ENCODE measurements around the gene HOPX.

HOPX gene

GRCh38 chr4:56655627-56656345 is 25.3 kb downstream of the HOPX start:
- peaks cover 16 to 25% of the 10 kb centered on the region in 2 donors for H3K27me3 Mint-ChIP-seq
- DNase-seq: peak; percentile 5

DNA sequence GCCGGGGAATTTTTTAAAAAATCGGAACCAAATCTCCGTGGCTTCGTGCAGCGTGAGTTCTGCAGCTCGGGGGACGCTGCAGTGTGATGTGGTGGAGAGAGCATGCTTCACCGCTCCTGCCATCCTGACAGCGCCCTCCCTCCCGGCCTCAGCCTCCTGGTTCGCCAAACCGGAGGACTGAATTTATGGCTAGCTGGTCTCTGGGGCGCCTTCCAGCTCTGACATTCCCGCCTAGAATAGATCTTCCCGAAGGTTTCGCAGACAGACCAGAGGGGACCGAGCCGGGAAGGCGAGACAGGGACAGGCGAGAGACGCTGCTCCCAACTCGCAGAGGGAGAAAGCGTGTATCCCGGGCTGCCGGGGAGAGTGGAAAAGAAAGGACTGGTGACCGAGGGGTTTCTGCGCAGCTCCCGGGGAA is 25.9 kb downstream of the HOPX start:
- DNase-seq (no peak), ATAC-seq (replicated peaks) (peak; percentile 51 to 54)
- H3K36me3 Mint-ChIP-seq: no peaks in the 10 kb centered on the region
- peaks cover 44 to 52% of the 10 kb centered on the region in 2 donors for H3K4me1 Mint-ChIP-seq
- peak overlapping the region; percentile 93 for H3K27ac Mint-ChIP-seq
- no peaks in the 10 kb centered on the region for H3K9me3 Mint-ChIP-seq
- H3K27me3 Mint-ChIP-seq: peaks cover 16 to 23% of the 10 kb centered on the region in 2 donors
- H3K4me3 Mint-ChIP-seq: peak overlapping the region; percentile 94

More at GRCh38 chr4:56655627-56656345, 25.3 kb downstream of the HOPX start:
- peak overlapping the region; percentile 93 for H3K27ac Mint-ChIP-seq
- peaks cover 39 to 46% of the 10 kb centered on the region in 2 donors for H3K4me1 Mint-ChIP-seq
- peak overlapping the region; percentile 94 for H3K4me3 Mint-ChIP-seq
- H3K36me3 Mint-ChIP-seq: no peaks in the 10 kb centered on the region
- H3K9me3 Mint-ChIP-seq: no peaks in the 10 kb centered on the region
- ATAC-seq (replicated peaks): peak; percentile 53 to 59

- Mint-ChIP-seq H3K4me1 (peaks cover 52 to 61% of the 10 kb centered on the region in 2 donors), H3K27me3 (peaks cover 15 to 21% of the 10 kb centered on the region in 2 donors), H3K36me3 (no peaks in the 10 kb centered on the region), H3K4me3 (no peak overlapping the region), H3K9me3 (no peaks in the 10 kb centered on the region), H3K27ac (no peak overlapping the region)
- DNase-seq: no peak
- ATAC-seq (replicated peaks): no peak
Measured at GRCh38 chr4:56654238-56654632, 26.9 kb downstream of the HOPX start.

GRCh38 chr4:56653461-56654237 is 27.4 kb downstream of the HOPX start:
- Mint-ChIP-seq H3K4me1 (peaks cover 52 to 61% of the 10 kb centered on the region in 2 donors), H3K36me3 (peaks cover 0 to 3% of the 10 kb centered on the region in 2 donors), H3K9me3 (peaks cover 2 to 4% of the 10 kb centered on the region in 2 donors), H3K27ac (peak overlapping the region; percentile 48), H3K27me3 (peaks cover 13 to 18% of the 10 kb centered on the region in 2 donors), H3K4me3 (no peak overlapping the region)
- no peak for DNase-seq
- no peak for ATAC-seq (replicated peaks)

DNA sequence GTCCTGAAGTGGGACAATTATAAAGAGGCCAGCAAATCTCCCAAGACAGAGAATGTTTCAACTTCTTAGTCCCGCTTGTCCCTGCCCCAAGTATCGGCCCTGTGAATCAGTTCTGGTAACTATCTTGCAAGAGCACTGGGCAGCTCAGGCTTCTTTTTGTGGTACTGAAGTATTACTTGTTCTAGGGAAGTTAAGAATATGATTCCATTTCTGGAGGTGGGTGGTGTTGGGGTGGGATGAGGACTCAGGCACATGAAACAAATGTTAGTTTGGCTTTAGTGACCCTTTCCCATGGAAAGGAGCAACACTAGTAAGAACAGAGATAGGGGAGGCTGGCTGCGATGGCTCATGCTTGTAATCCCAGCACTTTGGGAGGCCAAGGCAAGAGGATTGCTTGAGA is 28.9 kb downstream of the HOPX start:
- peaks cover 2 to 4% of the 10 kb centered on the region in 2 donors for H3K9me3 Mint-ChIP-seq
- H3K4me3 Mint-ChIP-seq: no peak overlapping the region
- ATAC-seq (replicated peaks) (no peak), DNase-seq (no peak)
- H3K36me3 Mint-ChIP-seq: peaks cover 0 to 3% of the 10 kb centered on the region in 2 donors
- H3K4me1 Mint-ChIP-seq: peaks cover 45 to 56% of the 10 kb centered on the region in 2 donors
- no peak overlapping the region for H3K27ac Mint-ChIP-seq
- H3K27me3 Mint-ChIP-seq: peaks cover 3 to 12% of the 10 kb centered on the region in 2 donors

DNA sequence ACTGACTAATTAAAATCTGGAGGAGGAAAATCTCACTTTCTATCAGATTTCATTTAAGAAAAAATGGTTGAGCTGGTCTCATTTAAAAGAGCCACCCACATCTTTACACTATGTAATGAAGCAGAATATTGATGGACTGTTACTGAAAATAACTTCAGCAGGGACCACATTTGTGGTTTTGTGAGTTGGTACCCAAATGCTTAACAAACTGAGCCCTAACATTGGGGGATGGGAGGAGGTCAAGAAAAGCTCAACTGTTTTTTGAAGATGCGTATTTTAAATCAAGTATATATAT is 30.1 kb downstream of the HOPX start:
- H3K27ac Mint-ChIP-seq: no peak overlapping the region
- H3K27me3 Mint-ChIP-seq: peaks cover 3 to 12% of the 10 kb centered on the region in 2 donors
- H3K4me1 Mint-ChIP-seq: peaks cover 40 to 47% of the 10 kb centered on the region in 2 donors
- no peak overlapping the region for H3K4me3 Mint-ChIP-seq
- DNase-seq: no peak
- H3K9me3 Mint-ChIP-seq: peaks cover 6 to 10% of the 10 kb centered on the region in 2 donors
- no peak for ATAC-seq (replicated peaks)
- peaks cover 1 to 10% of the 10 kb centered on the region in 2 donors for H3K36me3 Mint-ChIP-seq

DNA sequence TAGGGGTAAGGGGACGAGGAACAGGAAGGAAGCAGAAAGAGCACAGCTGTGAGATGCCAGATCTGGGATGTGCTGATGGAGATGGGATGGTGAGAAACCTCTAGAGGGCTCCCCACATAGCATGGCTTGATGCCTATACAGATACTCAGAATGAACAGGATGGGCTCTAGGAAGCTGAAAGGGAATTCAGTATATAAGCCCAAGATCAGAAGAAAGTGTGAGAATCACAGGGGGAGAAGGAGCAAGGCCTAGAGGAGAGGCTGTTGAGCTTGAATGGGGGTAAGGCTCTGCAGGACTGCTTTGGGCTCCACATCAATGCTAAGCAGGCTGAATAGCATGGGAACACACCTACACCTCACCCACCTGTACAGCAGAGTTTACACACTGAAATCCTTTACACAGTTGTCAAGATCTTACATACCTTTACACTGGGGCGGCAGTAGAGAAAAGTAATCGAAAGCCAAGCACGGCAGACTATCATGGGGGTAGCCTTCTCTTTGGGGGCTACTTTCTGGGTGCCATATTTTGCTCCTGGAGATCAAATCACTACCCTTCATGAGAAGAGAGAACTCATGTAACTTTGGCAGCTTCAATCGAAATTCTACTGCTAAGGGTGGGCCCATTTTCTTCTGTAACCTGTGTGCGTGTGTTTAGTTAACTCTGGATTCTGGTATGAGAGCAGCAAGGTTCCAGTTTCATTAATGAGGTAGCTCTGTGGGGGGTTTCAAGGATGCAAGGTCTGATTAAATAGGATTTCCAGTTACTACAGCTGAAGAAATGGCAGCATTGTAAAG is 30.6 kb downstream of the HOPX start:
- ATAC-seq (replicated peaks) (no peak), DNase-seq (no peak)
- no peak overlapping the region for H3K4me3 Mint-ChIP-seq
- peaks cover 39 to 46% of the 10 kb centered on the region in 2 donors for H3K4me1 Mint-ChIP-seq
- peak overlapping the region; percentile 79 for H3K27ac Mint-ChIP-seq
- H3K36me3 Mint-ChIP-seq: peaks cover 1 to 13% of the 10 kb centered on the region in 2 donors
- H3K9me3 Mint-ChIP-seq: peaks cover 8 to 12% of the 10 kb centered on the region in 2 donors
- peaks cover 3 to 10% of the 10 kb centered on the region in 2 donors for H3K27me3 Mint-ChIP-seq

DNA sequence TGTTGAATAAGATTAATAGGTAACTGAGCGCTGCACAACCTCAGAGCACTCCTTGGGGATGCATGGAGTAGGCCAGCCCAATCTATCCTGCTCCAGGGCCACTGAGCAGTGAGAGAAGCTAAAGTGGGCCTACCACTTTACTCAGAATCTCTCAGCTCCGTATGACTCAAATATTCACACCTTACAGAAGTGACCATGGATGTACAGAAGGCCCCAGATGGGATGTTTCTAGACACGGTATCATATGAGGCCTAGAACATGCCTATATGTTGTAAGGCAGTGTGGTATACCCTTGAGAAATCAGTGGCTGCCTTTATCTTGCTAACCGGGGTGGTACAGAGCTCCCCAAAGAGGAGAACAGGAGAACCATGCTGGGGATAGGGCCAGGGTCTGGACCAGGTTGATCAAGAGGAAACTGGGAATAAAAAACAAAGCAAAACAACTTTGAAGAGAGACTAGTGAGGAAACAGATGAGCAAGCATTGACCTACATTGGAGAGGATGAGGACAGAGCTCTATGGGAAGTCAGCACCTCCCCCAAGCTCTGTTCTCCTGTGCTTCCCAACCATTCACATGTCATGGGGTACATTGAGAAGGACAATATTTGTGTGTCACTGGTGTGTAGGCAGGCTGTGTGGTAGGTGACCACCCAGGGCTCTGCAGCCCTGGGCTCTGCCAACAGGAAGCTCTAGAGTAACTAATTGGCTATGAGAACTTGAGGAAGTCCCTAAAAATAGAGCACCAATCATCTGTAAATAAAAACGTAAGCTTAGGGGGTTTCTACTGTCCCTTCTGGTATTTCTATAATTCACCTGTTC is 31.4 kb downstream of the HOPX start:
- Mint-ChIP-seq H3K27me3 (peaks cover 0 to 2% of the 10 kb centered on the region in 2 donors), H3K4me3 (no peak overlapping the region), H3K27ac (peak overlapping the region; percentile 81), H3K36me3 (peaks cover 1 to 13% of the 10 kb centered on the region in 2 donors), H3K9me3 (peaks cover 8 to 12% of the 10 kb centered on the region in 2 donors), H3K4me1 (peaks cover 31 to 38% of the 10 kb centered on the region in 2 donors)
- DNase-seq: no peak
- ATAC-seq (replicated peaks): peak; percentile 58 to 72

DNA sequence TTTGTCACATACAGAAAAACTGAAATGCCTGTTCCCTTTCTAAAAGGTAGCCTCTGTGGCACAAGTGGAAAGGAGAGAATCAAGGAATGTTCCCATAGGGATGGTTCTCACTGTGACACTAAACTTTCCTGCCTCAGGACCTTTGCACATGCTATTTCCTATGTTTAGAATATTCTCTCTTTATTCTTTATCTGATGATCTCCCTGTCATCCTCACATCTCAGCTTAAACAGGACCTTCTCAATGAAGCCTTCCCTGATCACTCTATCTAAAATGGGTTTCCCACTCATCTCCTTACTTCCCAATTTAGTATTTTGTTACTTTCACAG is 32.3 kb downstream of the HOPX start:
- H3K4me1 Mint-ChIP-seq: peaks cover 28 to 30% of the 10 kb centered on the region in 2 donors
- no peaks in the 10 kb centered on the region for H3K27me3 Mint-ChIP-seq
- no peak overlapping the region for H3K27ac Mint-ChIP-seq
- ATAC-seq (replicated peaks) (no peak), DNase-seq (no peak)
- peaks cover 1 to 13% of the 10 kb centered on the region in 2 donors for H3K36me3 Mint-ChIP-seq
- H3K4me3 Mint-ChIP-seq: no peak overlapping the region
- H3K9me3 Mint-ChIP-seq: peaks cover 8 to 12% of the 10 kb centered on the region in 2 donors

DNA sequence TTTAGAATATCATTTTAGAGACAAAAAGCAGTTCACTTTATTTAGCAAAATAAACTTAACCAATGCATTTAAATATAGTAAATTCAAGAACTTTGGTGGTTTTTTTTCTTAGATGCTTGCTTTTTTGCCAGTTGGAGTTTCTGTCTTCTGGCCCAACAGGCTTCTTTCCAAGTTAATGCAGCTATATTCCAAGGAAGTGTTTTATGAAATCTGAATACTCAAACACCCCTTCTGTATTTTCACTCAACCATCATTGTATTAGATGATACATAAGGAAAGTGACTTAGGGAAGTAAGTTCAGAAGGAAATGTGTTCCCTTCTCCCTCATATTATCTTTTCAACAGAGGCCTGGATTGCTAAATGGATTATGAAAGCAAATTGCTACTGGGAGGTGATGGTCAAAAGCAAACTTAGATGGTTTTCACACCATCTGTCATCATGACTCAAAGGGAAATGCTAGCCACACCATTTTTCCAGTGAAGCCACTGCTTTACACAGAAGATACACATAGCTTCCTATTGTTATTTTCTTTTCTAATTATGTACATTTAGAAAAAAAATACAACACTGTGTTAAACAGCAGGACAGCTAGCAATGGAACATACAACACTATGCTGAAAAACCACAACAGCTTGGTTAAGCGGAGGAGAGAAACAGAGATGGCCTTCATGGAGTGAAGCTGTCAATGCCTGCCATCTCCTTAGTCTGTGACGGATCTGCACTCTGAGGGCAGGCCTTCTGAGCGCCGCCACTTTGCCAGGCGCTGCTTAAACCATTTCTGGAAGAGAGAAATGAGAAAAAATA is 32.9 kb downstream of the HOPX start:
- ATAC-seq (replicated peaks) (no peak), DNase-seq (no peak)
- no peak overlapping the region for H3K4me3 Mint-ChIP-seq
- H3K9me3 Mint-ChIP-seq: peaks cover 8 to 12% of the 10 kb centered on the region in 2 donors
- H3K36me3 Mint-ChIP-seq: peaks cover 1 to 13% of the 10 kb centered on the region in 2 donors
- peaks cover 24 to 25% of the 10 kb centered on the region in 2 donors for H3K4me1 Mint-ChIP-seq
- H3K27me3 Mint-ChIP-seq: no peaks in the 10 kb centered on the region
- H3K27ac Mint-ChIP-seq: peak overlapping the region; percentile 31

- H3K4me3 Mint-ChIP-seq: no peak overlapping the region
- peaks cover 8 to 12% of the 10 kb centered on the region in 2 donors for H3K9me3 Mint-ChIP-seq
- peaks cover 1 to 13% of the 10 kb centered on the region in 2 donors for H3K36me3 Mint-ChIP-seq
- no peaks in the 10 kb centered on the region for H3K27me3 Mint-ChIP-seq
- peaks cover 20% of the 10 kb centered on the region in 2 donors for H3K4me1 Mint-ChIP-seq
- DNase-seq (no peak), ATAC-seq (replicated peaks) (no peak)
- no peak overlapping the region for H3K27ac Mint-ChIP-seq
Measured at GRCh38 chr4:56646341-56646740, 34.8 kb downstream of the HOPX start.

- Mint-ChIP-seq H3K4me3 (no peak overlapping the region), H3K9me3 (peaks cover 6 to 8% of the 10 kb centered on the region in 2 donors), H3K4me1 (peaks cover 0 to 2% of the 10 kb centered on the region in 2 donors), H3K27ac (no peak overlapping the region), H3K36me3 (peaks cover 1 to 10% of the 10 kb centered on the region in 2 donors), H3K27me3 (no peaks in the 10 kb centered on the region)
- DNase-seq (no peak), ATAC-seq (replicated peaks) (no peak)
Measured at GRCh38 chr4:56643596-56643995, 37.5 kb downstream of the HOPX start.

GRCh38 chr4:56641494-56642051 is 39.5 kb downstream of the HOPX start:
- no peak for ATAC-seq (replicated peaks)
- Mint-ChIP-seq H3K9me3 (peaks cover 6 to 8% of the 10 kb centered on the region in 2 donors), H3K27me3 (no peaks in the 10 kb centered on the region), H3K36me3 (peaks cover 1 to 8% of the 10 kb centered on the region in 2 donors), H3K27ac (no peak overlapping the region), H3K4me1 (no peaks in the 10 kb centered on the region), H3K4me3 (no peak overlapping the region)
- DNase-seq: no peak
